Sigmoid colon (tissue), 4 donors: ENCODE measurements around the gene PDE6D.

Source experiments
- EP300 ChIP-seq, 4 donors: sonication (generic); formaldehyde crosslinking; IDR thresholded peaks; one replicate each; pipeline ENCODE4 v1.6.1; 2017; ENCODE audit warnings: antibody characterized with exemption in 4 of 4
- POLR2A ChIP-seq, 2 donors: fragments of 450-650 bp; IDR thresholded peaks; one replicate each; pipeline ENCODE4 v1.6.1; 2016; ENCODE audit warnings: antibody characterized with exemption in 2 of 2, mild to moderate bottlenecking in 2 of 2, moderate library complexity in 2 of 2
- POLR2AphosphoS5 ChIP-seq, 4 donors: sonication (generic); formaldehyde crosslinking; IDR thresholded peaks; one replicate each; pipeline ENCODE4 v1.6.1; 2017; ENCODE audit warnings: antibody characterized with exemption in 4 of 4
- TF ChIP-seq, protein P1 (sequence below), 4 experiments: fragments of 450-650 bp in 3 of 4; fragments of 200-600 bp in 1 of 4; IDR thresholded peaks; one replicate each; pipeline ENCODE4 v1.5.1; 2016 to 2019; ENCODE audit warnings: antibody characterized with exemption in 4 of 4, mild to moderate bottlenecking in 3 of 4, moderate library complexity in 2 of 4

DNA sequence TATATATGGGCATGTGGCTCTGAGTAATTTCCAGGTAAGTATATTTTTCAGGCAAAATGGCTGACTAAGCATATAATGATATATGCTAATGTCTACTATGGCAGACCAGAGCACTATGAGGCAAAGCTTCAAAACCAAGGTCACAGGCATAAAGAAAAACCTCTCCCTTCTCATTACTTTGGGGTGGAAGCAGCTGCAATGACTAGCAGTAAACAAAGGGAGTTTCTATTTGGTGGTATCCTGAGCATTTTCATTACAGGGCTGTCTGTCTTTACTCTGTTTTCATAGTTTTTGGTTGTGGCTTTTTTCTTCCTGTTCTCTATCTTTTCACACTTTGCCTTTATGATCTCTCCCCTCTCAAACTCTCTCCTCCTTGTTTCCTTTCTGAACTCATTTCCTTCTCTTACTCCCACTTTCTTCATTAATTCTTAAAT is 15.6 kb downstream of the PDE6D start:
- TF ChIP-seq, protein P1, sequence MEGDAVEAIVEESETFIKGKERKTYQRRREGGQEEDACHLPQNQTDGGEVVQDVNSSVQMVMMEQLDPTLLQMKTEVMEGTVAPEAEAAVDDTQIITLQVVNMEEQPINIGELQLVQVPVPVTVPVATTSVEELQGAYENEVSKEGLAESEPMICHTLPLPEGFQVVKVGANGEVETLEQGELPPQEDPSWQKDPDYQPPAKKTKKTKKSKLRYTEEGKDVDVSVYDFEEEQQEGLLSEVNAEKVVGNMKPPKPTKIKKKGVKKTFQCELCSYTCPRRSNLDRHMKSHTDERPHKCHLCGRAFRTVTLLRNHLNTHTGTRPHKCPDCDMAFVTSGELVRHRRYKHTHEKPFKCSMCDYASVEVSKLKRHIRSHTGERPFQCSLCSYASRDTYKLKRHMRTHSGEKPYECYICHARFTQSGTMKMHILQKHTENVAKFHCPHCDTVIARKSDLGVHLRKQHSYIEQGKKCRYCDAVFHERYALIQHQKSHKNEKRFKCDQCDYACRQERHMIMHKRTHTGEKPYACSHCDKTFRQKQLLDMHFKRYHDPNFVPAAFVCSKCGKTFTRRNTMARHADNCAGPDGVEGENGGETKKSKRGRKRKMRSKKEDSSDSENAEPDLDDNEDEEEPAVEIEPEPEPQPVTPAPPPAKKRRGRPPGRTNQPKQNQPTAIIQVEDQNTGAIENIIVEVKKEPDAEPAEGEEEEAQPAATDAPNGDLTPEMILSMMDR (IDR thresholded peaks at IDR 0.05) = no peak
- TF ChIP-seq EP300 (IDR thresholded peaks at IDR 0.05) = no peak
- TF ChIP-seq POLR2AphosphoS5 (IDR thresholded peaks at IDR 0.05) = no peak
- no peak for TF ChIP-seq POLR2A (IDR thresholded peaks at IDR 0.05)
